HG03159 (cell line): ENCODE results near the gene RNF182.
"Not testable (repeated sequence)": the region's sequence is repeated elsewhere in the genome, so short reads cannot be mapped to it uniquely, and the experiment has no call there.

ENCODE experiments used
- ATAC-seq: cut with Tn5 transposase; IDR thresholded peaks from one replicate; pipeline ENCODE4 v1.9.1; 2021; ENCODE audit warnings: mild to moderate bottlenecking, moderate library complexity; ENCODE audit not compliant: unreplicated experiment

The RNF182 gene

DNA sequence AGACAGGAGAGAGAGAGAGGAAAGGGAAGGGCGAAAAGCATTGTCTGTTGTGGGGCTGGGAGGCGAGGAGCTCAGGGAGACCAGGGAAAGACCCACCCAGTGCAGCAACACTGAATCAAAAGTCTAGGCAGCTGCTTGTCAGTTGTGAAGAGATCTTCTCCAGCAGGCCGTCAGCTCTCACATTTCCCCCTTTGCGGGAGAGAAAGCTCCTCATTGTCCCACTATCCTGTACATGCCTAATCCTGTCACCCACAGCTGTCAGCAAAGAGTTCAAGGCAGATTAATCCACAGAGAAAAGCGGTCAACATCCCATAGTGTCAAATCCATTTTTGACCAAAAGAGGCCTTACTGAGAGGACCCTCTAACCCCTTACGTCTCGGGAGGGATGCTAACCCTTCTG is 27.3 kb downstream of the RNF182 start:
- no peak for ATAC-seq

DNA sequence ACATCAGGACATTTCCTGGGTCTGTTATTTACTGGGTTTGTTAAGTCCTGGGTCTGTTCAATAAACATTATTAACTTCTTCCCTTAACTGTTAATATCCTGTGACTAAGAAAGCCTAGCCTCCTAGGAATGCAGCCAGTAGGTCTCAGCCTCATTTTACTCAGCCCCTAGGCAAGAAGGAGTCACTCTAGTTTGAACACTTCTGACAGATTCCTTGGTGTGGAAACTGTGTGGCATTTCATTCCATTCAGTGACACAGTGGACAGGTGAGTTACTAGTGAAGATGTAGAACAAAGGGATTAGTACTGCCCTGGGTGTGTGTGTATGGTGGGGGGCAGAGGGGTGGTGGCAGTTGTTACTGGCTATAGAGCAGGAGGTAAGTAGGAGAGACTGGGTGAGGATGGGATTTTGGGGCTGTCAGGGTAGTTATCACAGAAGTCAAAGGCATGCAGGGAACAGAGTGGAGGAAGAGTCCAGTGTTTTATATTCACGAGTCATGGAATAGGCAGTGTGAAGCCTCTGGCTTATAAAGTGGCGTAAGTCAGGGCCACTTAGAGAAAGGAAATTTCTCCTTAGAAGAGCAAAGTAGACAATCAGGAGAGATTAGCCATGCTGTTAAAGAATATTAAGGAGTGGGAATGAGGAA is 28.4 kb downstream of the RNF182 start:
- ATAC-seq, result no peak

DNA sequence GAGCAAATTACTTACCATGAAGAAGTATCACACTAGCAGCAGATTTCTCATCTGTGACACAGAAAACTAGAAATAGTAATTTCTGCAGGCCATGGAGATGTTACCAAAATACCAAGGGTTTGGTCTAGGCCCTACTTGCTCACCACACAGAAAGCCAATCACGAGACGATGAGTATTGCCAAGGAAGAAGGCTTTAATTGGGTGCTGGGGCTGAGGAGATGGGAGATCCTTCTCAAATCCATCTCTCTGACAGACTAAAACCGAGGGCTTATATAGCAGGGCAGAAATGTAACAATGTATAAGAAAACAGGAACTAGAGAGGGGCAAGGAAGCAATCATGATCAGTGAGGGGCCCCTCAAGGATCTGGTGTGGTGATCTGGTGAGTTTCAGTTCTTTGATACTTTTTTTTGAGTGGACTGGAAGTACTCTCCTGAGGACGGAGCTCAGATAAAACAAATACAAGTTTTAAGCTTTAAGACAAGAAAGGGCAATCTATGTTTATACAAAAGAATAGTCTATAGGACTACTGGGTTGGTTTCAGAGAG is 40.9 kb downstream of the RNF182 start:
- ATAC-seq, result no peak

DNA sequence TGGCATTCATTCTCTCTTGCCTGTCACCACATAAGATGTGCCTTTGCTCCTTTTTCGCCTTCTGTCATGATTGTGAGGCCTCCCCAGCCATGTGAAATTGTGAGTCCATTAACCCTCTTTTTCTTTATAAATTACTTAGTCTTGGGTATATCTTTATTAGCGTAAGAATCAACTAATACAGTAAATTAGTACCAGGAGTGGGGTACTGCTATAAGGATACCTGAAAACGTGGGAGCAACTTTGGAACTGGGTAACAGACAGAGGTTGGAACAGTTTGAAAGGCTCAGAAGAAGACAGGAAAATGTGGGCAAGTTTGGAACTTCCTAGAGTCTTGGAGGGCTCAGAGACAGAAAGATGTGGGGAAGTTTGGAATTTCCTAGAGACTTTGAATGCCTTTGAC is 46.6 kb downstream of the RNF182 start:
- no peak for ATAC-seq

DNA sequence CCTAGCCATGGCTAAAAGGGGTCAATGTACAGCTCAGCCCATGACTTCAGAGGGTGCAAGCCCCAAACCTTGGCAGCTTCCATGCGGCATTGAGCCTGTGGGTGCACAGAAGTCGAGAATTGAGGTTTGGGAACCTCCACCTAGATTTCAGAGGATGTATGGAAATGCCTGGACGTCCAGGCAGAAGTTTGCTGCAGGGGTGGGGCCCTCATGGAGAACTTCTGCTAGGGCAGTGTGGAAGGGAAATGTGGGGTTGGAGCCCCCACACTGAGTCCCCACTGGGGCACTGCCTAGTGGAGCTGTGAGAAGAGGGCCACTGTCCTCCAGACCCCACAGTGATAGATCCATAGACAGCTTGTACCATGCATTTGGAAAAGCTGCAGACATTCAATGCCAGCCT is 47.9 kb downstream of the RNF182 start:
- not testable (repeated sequence) for ATAC-seq

DNA sequence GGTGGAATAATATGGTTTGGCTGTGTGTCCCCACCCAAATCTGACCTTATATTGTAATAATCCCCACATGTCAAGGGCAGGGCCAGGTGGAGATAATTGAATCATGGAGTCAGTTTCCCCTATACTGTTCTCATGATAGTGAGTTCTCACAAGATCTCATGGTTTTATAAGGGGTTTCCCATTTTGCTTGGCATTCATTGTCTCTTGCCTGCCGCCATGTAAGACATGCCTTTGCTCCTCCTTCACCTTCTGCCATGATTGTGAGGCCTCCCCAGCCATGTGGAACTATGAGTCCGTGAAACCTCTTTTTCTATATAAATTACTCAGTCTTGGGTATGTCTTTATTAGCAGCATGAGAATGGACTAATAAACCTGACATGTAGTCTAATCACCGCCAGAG is 48.7 kb downstream of the RNF182 start:
- ATAC-seq, result not testable (repeated sequence)

DNA sequence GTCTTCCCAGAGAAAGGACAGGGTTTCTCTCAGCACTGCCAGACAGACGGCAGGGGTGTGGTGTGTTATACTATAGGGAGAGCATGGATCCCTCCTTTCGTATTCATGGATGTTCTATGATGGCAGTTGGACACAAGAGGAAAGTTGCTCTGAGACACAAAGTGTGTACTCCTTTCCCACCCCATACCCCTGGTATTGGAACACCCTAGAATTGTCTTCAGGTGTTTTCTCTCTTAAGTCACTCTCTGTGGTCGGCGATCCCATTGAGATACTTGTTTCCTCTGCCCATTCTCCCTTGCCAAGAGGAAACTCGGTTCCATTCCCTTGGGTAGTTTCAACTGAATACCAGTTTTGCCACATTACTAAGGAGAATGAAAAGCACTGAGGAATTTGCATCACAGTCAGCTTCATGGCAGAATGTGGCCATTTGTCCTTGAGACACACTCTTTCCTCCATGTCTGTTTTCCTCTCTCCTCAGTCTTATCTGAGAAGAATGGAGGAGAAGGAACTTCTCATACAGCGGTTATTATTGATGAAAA is 53.4 kb downstream of the RNF182 start:
- ATAC-seq, result no peak

DNA sequence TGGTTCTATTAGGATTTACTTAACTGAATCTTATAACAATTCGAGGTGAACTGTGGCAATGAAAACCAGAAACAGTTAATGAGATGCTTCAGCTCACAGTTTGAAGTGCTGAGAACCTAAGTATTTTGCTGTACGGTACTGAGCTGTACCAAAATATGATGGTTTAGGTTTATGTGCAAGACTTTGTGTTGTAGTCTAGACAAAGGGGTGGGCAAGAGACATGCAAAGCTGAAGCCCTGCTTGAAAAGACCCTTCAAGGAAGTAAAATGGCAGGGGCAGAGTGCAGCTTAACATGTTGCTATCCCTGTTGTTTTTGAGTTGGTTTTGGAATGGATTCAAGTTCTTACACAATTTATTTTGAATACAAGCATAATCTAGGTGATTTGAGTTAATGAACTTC is 54.0 kb downstream of the RNF182 start:
- no peak for ATAC-seq

DNA sequence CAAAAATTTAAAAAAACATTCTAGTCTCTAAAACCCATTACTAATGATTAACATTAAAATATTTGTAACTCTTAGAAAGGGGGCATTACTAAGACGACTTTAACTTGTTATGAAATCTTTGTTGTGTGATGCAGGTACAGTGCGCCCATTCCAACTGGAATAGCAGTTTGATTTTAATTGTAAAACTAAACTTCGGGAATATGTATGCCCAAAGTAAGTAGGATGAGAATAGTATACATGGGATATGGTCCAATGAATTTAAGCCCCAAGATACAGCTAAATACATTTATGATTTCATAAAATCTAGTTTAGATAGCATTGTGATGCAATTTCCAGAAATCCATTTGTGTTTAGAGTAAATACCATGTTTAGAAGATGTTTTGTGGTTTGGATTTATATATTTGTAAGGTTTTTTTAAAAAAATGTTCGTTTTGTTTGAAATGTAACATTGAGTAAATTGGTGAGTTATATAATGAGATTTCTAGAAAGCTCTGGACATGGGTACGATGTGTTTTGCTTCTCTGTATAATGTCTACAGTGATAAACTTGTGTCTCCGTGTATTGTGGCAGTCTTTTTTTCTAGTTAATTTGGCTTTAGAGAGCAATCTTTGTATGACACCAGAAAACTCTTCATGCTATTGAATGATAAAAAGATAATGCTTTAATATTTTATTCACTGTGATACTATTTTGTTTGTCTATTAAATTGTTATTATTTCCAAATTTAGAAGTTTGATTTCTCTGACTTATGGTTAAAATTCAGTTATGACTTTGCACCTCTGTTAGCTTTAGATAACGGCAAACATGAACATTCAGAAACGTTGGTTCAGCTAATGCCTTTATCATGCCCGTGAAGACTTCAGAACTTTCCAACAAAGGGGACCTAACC is 54.8 kb downstream of the RNF182 start:
- ATAC-seq, result no peak

DNA sequence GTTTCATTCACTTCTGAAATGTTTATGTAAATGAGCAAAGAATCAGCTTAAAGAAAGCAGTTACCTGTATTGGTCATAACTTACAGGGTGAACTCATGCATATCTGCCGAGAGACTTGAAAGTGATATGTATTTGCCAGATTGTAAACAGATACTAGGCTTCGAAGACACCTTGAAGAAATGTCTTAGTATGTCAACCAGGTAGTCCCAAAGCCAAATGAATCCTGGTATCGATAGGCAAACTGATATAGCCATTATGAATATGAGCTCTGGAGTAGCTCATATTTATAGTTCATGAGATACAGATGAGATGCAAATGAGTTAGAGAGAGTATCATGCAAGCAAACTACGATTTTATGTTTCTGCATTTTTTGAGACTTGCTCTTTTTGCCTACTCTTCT is 55.8 kb downstream of the RNF182 start:
- ATAC-seq, result no peak

DNA sequence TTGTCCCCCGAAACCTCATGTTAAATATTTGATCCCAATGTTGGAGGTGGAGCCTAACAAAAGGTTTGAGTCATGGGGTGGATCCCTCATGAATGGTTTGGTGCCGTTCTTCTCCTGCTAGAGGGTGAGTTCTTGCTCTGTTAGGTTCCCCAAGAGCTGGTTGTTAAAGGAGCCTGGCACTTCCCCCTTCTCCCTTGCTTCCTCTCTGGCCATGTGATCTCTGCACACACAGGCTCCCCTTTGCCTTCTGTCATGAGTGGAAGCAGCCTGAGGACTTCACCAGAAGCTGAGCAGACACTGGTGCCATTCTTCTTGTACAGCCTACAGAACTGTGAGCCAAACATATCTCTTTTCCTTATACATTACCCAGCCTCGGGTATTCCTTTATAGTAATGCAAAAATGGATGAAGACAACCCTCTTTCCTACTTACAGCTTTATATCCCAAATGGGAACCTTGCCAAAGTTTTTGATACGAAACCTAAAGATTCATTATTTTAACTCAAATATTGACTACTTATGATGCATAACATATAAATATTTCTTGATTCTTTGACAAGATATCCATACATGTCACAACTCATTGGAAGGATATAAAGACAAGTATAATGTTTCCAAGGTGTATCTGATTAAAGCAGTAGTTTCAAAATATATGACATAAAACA is 61.0 kb downstream of the RNF182 start:
- no peak for ATAC-seq

DNA sequence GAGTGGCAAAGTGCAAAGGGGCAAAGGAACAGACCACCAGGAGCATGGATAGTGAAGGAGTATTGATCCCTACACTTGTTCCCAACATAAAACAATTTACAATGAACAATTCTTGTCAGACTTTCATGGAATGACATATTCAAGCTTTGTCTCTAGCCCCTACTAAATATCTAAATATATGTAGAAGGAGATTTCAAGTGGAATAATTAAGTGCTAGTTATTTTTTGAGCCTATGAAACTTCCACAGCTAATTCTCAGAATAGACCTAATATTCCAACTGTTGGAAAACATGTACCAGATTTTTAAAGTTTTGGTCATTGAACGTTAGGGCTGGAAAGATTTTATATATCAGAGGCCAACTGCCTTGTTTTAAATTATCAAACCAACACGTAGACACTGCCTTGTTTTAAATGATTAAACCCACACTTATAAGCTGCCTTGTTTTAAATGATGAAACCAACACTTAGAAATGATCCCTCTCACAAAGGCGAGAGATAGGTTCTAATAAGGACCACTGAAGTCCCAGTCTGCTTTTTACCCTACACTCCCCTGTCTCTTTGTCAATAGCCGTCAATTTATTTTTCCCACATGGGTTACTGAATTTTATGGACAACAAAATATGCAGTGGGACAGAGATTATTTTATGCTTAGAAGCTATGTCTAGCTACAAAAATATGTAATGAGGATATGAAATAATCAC is 62.1 kb downstream of the RNF182 start:
- no peak for ATAC-seq

DNA sequence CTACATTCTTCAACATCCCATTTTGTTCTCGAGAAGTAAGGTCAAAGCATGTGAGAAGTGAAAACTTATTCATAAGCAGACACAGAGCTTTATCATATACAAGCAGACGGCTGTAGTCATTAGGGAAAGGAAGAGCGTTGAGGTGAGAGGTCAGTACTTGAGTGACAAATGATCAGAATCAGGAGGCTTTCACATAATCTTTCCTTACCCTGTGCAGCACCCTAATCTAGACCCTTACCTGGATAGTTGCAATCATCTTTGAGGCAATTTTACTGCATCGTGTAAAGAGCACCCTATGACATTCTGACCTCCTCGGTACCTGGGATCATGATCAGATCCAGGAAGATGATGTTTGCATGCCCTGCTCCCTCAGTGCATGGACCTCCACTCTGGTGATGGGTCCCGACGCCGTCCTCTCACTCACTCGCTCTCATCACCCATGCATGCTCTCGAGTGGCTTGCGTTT is 62.7 kb downstream of the RNF182 start:
- no peak for ATAC-seq

DNA sequence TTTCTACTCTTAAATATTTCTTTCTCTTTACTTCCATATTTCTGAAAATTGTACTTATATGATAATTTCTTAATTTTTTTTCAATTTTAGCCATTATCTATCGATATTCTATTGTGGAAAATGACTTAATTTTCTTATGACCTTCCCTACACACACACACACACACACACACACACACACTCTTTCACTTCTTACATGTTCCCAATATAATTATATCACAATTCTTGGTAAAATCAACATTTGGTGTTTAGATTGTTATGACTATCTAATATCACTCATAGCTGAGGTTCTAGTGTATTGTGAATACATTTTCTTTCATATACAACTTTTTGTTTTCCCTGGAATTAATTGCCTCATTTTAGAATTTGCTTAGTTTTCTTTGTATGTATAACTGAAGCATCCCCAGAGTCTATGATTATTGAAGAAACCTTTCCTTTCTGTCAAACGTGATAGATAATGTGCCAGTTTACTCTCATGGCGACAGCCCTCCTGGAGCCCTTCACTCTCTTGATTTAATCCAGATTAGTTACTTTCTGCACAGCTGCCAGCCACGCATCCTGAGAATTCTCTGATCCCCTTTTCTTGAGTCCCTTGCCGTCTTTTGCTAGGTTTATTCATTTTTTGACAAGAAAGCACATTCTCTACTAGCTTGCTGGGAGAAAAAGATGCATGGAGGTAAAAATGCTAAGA is 63.4 kb downstream of the RNF182 start:
- no peak for ATAC-seq

DNA sequence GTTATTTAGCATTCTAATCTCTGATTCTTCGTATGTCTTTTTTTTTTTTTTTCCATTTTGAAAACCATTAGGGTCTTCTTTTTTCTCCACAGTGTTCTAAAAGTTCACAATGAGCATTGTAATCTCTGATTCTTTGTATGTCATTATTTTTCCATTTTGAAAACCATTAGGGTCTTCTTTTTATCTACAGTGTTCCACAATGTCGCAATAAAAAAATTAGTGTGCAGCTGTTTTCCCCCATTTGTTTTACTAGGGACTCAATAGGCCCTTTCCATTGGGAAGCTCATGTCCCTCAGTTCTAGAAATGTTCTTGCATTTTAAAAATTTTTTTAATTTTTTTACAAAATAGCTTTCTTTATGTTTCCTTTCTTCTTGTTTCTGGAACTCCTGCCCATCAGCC is 64.2 kb downstream of the RNF182 start:
- ATAC-seq, result no peak

DNA sequence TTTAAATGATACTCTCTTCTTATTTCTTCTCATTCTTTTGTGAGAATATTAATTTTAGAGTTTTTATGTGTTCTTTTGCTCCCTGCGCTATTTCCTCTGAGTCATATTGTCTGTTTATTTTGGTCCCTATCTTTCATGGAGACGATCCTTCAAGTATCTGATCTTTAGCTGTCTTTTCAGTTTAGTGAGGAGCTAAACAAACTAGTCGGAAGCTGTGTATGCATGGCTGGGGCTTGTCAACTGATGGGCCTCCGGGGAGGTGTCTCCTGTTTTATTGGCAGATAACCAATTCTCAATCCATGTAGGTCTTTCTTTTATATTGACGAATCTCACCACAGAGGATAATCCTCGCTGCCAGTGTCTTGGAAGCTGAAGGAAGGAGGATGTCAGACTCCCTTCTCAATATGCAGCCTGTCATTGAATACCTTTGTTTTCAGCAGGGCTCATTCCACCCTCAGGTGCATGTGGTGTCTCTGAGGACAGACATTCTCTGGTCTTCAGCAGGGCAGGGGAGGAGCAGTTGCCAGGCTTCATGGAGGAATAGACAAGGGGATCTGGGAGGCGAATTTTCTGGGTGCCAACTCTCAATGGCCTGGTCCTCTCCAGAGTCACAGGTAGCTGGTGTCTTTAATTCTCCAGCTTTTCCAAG is 64.9 kb downstream of the RNF182 start:
- no peak for ATAC-seq

DNA sequence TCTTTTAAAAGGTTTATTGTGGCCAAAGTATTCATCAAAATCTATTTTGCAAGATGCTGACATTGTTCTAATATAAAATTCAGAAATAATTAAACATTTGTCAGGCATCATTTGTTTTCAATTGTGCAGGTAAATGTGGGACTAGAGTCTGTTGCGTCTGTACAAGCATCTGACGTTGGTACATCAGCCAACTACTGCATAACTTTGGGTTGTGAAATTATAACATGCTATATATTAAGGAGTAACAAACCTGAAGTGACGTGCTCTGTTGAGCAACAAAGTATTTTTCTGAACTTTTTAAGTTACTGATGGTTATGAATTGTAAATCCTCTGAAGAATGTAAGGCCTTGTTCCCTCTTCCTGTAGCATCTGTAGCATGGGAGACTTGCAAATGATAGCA is 66.0 kb downstream of the RNF182 start:
- no peak for ATAC-seq

DNA sequence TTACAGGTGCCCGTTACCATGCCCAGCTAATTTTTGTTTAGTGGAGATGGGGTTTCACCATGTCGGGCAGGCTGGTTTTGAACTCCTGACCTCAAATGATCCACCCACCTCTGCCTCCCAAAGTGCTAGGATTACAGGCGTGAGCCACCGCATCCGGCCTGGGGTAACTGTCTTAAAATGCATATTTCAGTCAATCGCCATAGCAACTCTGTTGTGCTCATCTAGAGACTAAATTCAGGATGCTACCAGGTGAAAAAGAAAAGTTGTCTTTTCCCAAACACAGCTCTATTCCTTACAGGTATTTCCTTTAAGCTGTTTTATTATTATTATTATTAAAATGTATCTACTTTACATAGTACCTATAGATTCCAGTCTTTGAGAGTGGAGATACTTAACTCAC is 66.6 kb downstream of the RNF182 start:
- no peak for ATAC-seq

DNA sequence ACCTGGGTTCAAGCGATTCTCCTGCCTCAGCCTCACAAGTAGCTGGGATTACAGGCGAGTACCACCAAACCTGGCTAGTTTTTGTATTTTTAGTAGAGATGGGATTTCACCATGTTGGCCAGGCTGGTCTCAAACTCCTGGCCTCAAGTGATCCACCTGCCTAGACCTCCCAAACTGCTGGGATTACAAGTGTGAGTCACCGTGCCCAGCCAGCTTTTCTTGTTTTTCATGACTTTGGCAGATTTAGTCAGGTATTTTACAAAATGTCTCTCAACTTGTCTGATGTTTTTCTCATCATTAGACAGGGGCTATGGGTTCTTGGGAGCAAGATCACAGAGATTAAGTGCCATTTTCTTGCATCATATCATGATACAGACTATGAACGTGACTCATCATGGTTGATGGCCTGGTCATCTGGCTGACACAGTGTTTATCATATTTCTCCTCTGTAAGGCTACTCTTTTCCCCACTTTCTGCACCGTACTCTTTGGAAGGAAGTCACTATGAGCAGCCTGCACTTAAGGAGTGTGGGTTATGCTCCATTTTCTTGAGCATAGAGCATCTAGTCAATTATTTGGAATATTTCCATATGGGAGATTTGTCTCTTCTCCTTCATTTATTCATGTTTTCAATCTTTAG is 67.8 kb downstream of the RNF182 start:
- no peak for ATAC-seq
